HPDE6-E6E7 (cell line): ENCODE results near the gene XPO1.

Source experiments
- DNase-seq: peaks from one replicate; pipeline ENCODE4 v3.0.0; 2011; ENCODE audit warnings: missing footprints; ENCODE audit errors: extremely low spot score

Gene XPO1

GRCh38 chr2:61434314-61434713 lies 103.8 kb downstream of the XPO1 start:
- no peak for DNase-seq

- DNase-seq, result no peak
Observed at GRCh38 chr2:61433606-61434005, 104.5 kb downstream of the XPO1 start.

GRCh38 chr2:61432990-61433389 lies 105.2 kb downstream of the XPO1 start:
- no peak for DNase-seq

- DNase-seq, result no peak
Observed at GRCh38 chr2:61431345-61431744, 106.8 kb downstream of the XPO1 start.
